H1 (cell line): Measurements from ENCODE around the gene PRKACA. TPM values are rescaled to one million over a fixed set of nuclear protein-coding genes. Genes with fewer than 3 reads are reported as not detected.

ENCODE experiments used
- ASH2L ChIP-seq: fragments of 200-600, 300-600 bp; sonication (generic); IDR thresholded peaks from one replicate; pipeline ENCODE4 v1.7.1; 2017; ENCODE audit warnings: low read length
- CHD1 ChIP-seq: IDR thresholded peaks from 2 replicates; pipeline ENCODE4 v1.6.1; 2012; ENCODE audit warnings: low read depth, low read length, improper control_type of control experiment
- CTBP2 ChIP-seq: IDR thresholded peaks from 2 replicates; pipeline ENCODE4 v1.7.0; 2011; ENCODE audit warnings: borderline replicate concordance, mild to moderate bottlenecking, moderate library complexity, mixed read lengths, low read length; ENCODE audit not compliant: insufficient read depth, insufficient read length
- GTF2F1 ChIP-seq: IDR thresholded peaks from 2 replicates; pipeline ENCODE4 v1.6.1; 2012; ENCODE audit warnings: low read depth, low read length, improper control_type of control experiment, borderline replicate concordance
- HDAC2 ChIP-seq, 2 experiments: fragments of 300-600 bp in 1 of 2; sonication (generic) in 1 of 2; IDR thresholded peaks; 2 replicates each; pipeline ENCODE4 v1.6.1; 2011 to 2012; ENCODE audit warnings: low read depth in 2 of 2, low read length in 2 of 2, mild to moderate bottlenecking in 2 of 2, moderate library complexity in 2 of 2, borderline replicate concordance in 1 of 2, inconsistent platforms in 1 of 2
- KDM5A ChIP-seq: fragments of 200-600 bp; IDR thresholded peaks from 2 replicates; pipeline ENCODE4 v1.7.1; 2012; ENCODE audit warnings: mild to moderate bottlenecking, low read length, inconsistent platforms, mixed read lengths
- NANOG ChIP-seq: IDR thresholded peaks from 2 replicates; pipeline ENCODE4 v1.6.1; 2011; ENCODE audit warnings: low read length, low read depth, mild to moderate bottlenecking, inconsistent platforms; ENCODE audit not compliant: insufficient read depth, poor library complexity, severe bottlenecking
- SP4 ChIP-seq: IDR thresholded peaks from 2 replicates; pipeline ENCODE4 v1.6.1; 2012; ENCODE audit warnings: low read length, inconsistent platforms
- ZNF274 ChIP-seq: IDR thresholded peaks from 2 replicates; pipeline ENCODE4 v1.7.0; 2012; ENCODE audit warnings: low read length, borderline replicate concordance; ENCODE audit errors: extremely low read depth
- polyA plus RNA-seq, 7 experiments: library from polyadenylated mRNA; depleted of rRNA in 3 of 7; stranded (reverse) in 5 of 7; unstranded in 2 of 7; fragments of >200 nt in 5 of 7; fragments of 200-250 nt in 2 of 7; gene quantifications; 1 replicate in 5 of 7; 2 replicates in 1 of 7; 4 replicates in 1 of 7; pipeline versions ENCODE4 v1.2.1 to v1.2.3, GENCODE V29; 2011 to 2013; ENCODE audit warnings: missing spikeins in 2 of 7, mixed read lengths in 2 of 7
- total RNA-seq: library from RNA; stranded (reverse); fragmentation: NEBNext Ultra II Directional; extraction: Animal tissue kit (Norgen Biotek cat#: 25700); gene quantifications from 2 replicates; pipeline ENCODE4 v1.2.1, GENCODE V29; 2021
- TF ChIP-seq, protein P1 (sequence below): fragments of 300-600 bp; sonication (generic); IDR thresholded peaks from 2 replicates; pipeline ENCODE4 v1.7.1; 2012; ENCODE audit warnings: low read length, moderate library complexity, mild to moderate bottlenecking, inconsistent platforms; ENCODE audit not compliant: insufficient replicate concordance

Gene PRKACA
- total and polyA plus RNA-seq, 2 of the 8 experiments (the other 6 are each of a cell fraction or from before 2014, with no cell fraction given), result 14.2 to 48.2 TPM

DNA sequence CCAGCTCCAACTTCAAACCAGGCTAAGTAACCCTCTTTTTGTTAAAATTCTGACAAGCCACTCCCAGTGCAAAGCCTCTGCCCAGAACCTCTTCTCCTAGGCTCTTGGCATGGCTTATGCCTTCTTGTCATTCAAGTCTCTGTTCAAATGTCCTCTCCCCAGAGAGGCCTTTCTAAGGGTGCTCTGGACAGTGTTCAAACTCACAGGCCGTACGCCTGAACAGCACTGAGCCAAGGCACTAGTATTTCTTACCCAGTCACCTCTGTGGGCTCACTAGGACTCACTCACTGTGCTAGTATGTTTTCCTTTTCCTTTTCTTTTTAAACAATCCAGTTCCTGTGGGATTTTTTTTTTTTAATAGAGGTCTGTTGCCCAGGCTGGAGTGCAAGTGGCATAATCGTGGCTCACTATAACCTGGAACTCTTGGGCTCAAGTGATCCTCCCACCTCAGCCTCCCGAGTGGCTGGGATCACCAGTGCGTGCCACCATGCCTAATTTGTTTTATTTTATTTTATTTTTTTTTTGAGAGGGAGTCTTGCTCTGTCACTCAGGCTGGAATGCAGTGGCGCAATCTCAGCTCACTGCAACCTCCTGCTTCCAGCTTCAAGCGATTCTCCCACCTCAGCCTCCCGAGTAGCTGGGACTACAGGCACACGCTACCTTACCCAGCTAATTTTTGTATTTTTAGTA is 21.2 kb upstream of the PRKACA start (continued):
- TF ChIP-seq, protein P1, sequence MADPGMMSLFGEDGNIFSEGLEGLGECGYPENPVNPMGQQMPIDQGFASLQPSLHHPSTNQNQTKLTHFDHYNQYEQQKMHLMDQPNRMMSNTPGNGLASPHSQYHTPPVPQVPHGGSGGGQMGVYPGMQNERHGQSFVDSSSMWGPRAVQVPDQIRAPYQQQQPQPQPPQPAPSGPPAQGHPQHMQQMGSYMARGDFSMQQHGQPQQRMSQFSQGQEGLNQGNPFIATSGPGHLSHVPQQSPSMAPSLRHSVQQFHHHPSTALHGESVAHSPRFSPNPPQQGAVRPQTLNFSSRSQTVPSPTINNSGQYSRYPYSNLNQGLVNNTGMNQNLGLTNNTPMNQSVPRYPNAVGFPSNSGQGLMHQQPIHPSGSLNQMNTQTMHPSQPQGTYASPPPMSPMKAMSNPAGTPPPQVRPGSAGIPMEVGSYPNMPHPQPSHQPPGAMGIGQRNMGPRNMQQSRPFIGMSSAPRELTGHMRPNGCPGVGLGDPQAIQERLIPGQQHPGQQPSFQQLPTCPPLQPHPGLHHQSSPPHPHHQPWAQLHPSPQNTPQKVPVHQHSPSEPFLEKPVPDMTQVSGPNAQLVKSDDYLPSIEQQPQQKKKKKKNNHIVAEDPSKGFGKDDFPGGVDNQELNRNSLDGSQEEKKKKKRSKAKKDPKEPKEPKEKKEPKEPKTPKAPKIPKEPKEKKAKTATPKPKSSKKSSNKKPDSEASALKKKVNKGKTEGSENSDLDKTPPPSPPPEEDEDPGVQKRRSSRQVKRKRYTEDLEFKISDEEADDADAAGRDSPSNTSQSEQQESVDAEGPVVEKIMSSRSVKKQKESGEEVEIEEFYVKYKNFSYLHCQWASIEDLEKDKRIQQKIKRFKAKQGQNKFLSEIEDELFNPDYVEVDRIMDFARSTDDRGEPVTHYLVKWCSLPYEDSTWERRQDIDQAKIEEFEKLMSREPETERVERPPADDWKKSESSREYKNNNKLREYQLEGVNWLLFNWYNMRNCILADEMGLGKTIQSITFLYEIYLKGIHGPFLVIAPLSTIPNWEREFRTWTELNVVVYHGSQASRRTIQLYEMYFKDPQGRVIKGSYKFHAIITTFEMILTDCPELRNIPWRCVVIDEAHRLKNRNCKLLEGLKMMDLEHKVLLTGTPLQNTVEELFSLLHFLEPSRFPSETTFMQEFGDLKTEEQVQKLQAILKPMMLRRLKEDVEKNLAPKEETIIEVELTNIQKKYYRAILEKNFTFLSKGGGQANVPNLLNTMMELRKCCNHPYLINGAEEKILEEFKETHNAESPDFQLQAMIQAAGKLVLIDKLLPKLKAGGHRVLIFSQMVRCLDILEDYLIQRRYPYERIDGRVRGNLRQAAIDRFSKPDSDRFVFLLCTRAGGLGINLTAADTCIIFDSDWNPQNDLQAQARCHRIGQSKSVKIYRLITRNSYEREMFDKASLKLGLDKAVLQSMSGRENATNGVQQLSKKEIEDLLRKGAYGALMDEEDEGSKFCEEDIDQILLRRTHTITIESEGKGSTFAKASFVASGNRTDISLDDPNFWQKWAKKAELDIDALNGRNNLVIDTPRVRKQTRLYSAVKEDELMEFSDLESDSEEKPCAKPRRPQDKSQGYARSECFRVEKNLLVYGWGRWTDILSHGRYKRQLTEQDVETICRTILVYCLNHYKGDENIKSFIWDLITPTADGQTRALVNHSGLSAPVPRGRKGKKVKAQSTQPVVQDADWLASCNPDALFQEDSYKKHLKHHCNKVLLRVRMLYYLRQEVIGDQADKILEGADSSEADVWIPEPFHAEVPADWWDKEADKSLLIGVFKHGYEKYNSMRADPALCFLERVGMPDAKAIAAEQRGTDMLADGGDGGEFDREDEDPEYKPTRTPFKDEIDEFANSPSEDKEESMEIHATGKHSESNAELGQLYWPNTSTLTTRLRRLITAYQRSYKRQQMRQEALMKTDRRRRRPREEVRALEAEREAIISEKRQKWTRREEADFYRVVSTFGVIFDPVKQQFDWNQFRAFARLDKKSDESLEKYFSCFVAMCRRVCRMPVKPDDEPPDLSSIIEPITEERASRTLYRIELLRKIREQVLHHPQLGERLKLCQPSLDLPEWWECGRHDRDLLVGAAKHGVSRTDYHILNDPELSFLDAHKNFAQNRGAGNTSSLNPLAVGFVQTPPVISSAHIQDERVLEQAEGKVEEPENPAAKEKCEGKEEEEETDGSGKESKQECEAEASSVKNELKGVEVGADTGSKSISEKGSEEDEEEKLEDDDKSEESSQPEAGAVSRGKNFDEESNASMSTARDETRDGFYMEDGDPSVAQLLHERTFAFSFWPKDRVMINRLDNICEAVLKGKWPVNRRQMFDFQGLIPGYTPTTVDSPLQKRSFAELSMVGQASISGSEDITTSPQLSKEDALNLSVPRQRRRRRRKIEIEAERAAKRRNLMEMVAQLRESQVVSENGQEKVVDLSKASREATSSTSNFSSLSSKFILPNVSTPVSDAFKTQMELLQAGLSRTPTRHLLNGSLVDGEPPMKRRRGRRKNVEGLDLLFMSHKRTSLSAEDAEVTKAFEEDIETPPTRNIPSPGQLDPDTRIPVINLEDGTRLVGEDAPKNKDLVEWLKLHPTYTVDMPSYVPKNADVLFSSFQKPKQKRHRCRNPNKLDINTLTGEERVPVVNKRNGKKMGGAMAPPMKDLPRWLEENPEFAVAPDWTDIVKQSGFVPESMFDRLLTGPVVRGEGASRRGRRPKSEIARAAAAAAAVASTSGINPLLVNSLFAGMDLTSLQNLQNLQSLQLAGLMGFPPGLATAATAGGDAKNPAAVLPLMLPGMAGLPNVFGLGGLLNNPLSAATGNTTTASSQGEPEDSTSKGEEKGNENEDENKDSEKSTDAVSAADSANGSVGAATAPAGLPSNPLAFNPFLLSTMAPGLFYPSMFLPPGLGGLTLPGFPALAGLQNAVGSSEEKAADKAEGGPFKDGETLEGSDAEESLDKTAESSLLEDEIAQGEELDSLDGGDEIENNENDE, result no peak
- TF ChIP-seq CHD1, result no peak
- no peak for TF ChIP-seq HDAC2 (IDR thresholded peaks at IDR 0.05; ENCODE audit: borderline replicate concordance in 1 of 2, low read depth in 2 of 2, low read length in 2 of 2)
- TF ChIP-seq GTF2F1, result no peak
- no peak for TF ChIP-seq ASH2L
- TF ChIP-seq CTBP2, result no peak
- TF ChIP-seq NANOG, result no peak
- TF ChIP-seq ZNF274, result no peak
- TF ChIP-seq KDM5A, result no peak
- no peak for TF ChIP-seq SP4
